GM23338 (cell line): ENCODE results near the gene KIF2A. TPM values are rescaled to one million over a fixed set of nuclear protein-coding genes. Genes with fewer than 3 reads are reported as not detected.

ENCODE experiments used
- ATAC-seq: fragments of 200-7000 bp; cut with Tn5 transposase; 3 replicates; pipeline ENCODE4 v1.9.1; 2020
- DNase-seq: peaks from one replicate; pipeline ENCODE4 v3.0.0-alpha.2; 2015; ENCODE audit warnings: low spot score
- H2AFZ ChIP-seq: fragments of 200-600 bp; sonication (generic); 2 replicates; pipeline ENCODE4 v1.8.0; 2016; ENCODE audit warnings: antibody characterized with exemption, mild to moderate bottlenecking, moderate library complexity
- H3F3A ChIP-seq: fragments of 200-600 bp; sonication (generic); replicated peaks from 2 replicates; pipeline ENCODE4 v1.8.0; 2017; ENCODE audit warnings: antibody characterized with exemption, mixed run types, low read depth
- H3K27ac ChIP-seq: fragments of 200-600 bp; sonication (generic); 2 replicates; pipeline ENCODE4 v1.6.1; 2016; ENCODE audit warnings: low read depth
- H3K27me3 ChIP-seq: fragments of 200-600 bp; sonication (generic); 2 replicates; pipeline ENCODE4 v1.8.0; 2016; ENCODE audit warnings: mild to moderate bottlenecking, mixed run types, moderate library complexity; ENCODE audit not compliant: insufficient read depth
- H3K36me3 ChIP-seq: fragments of 200-600 bp; sonication (generic); 2 replicates; pipeline ENCODE4 v1.8.0; 2016; ENCODE audit warnings: mild to moderate bottlenecking; ENCODE audit not compliant: insufficient read depth
- H3K4me1 ChIP-seq: fragments of 200-600 bp; sonication (generic); 2 replicates; pipeline ENCODE4 v1.8.0; 2016; ENCODE audit warnings: mild to moderate bottlenecking, moderate library complexity; ENCODE audit not compliant: insufficient read depth
- H3K4me2 ChIP-seq: fragments of 200-600 bp; sonication (generic); 2 replicates; pipeline ENCODE4 v1.7.1; 2017; ENCODE audit warnings: mixed run types
- H3K4me3 ChIP-seq: fragments of 200-600 bp; sonication (generic); 2 replicates; pipeline ENCODE4 v1.6.1; 2016; ENCODE audit warnings: mixed run types
- H3K79me2 ChIP-seq: fragments of 200-600 bp; sonication (generic); replicated peaks from 2 replicates; pipeline ENCODE4 v1.8.0; 2017; ENCODE audit warnings: mild to moderate bottlenecking; ENCODE audit not compliant: insufficient read depth
- H3K9me2 ChIP-seq: fragments of 200-600 bp; sonication (generic); 2 replicates; pipeline ENCODE4 v1.8.0; 2017; ENCODE audit not compliant: insufficient read depth
- H4K20me1 ChIP-seq: fragments of 200-600 bp; sonication (generic); replicated peaks from 2 replicates; pipeline ENCODE4 v1.8.0; 2017; ENCODE audit warnings: mild to moderate bottlenecking; ENCODE audit not compliant: insufficient read depth
- H3K27ac Mint-ChIP-seq: 2 replicates; pipeline ENCODE4 v1.8.0; 2020; ENCODE audit warnings: inconsistent platforms, mild to moderate bottlenecking, moderate library complexity, mixed read lengths
- H3K27me3 Mint-ChIP-seq: 3 replicates; pipeline ENCODE4 v1.8.0; 2022; ENCODE audit warnings: low read depth, mild to moderate bottlenecking, moderate library complexity, mixed read lengths, inconsistent platforms; ENCODE audit not compliant: insufficient read depth, poor library complexity
- H3K36me3 Mint-ChIP-seq: 3 replicates; pipeline ENCODE4 v1.8.0; 2021; ENCODE audit warnings: low read depth, mild to moderate bottlenecking, inconsistent platforms, moderate library complexity, mixed read lengths
- H3K4me1 Mint-ChIP-seq: 3 replicates; pipeline ENCODE4 v1.8.0; 2020; ENCODE audit warnings: mild to moderate bottlenecking, inconsistent platforms, mixed read lengths
- H3K4me3 Mint-ChIP-seq: 3 replicates; pipeline ENCODE4 v1.8.0; 2021; ENCODE audit warnings: moderate library complexity, mild to moderate bottlenecking, inconsistent platforms, mixed read lengths
- H3K9me3 Mint-ChIP-seq: 3 replicates; pipeline ENCODE4 v1.8.0; 2020; ENCODE audit warnings: moderate library complexity, mild to moderate bottlenecking, inconsistent platforms, mixed read lengths
- CREB1 ChIP-seq: fragments of 250-450 bp; sonication (Bioruptor Pico); IDR thresholded peaks from 2 replicates; pipeline ENCODE4 v1.5.0; 2020; ENCODE audit warnings: low read depth, mild to moderate bottlenecking, moderate library complexity
- CTCF ChIP-seq, 2 experiments: fragments of 200-600 bp in 1 of 2; sonication (generic) in 1 of 2; conservative IDR thresholded peaks; 2 replicates each; pipeline versions ENCODE4 v1.5.1 to v1.6.1; 2016 to 2017; ENCODE audit warnings: antibody characterized with exemption in 2 of 2, low read depth in 2 of 2, mild to moderate bottlenecking in 2 of 2, moderate library complexity in 1 of 2
- EZH2 ChIP-seq: fragments of 200-600 bp; sonication (generic); IDR thresholded peaks from one replicate; pipeline ENCODE4 v1.8.0; 2017; ENCODE audit warnings: antibody characterized with exemption, mild to moderate bottlenecking, low read depth; ENCODE audit not compliant: unreplicated experiment
- EZH2phosphoT487 ChIP-seq: fragments of 200-600 bp; sonication (generic); IDR thresholded peaks from one replicate; pipeline ENCODE4 v1.8.1; 2018; ENCODE audit warnings: antibody characterized with exemption; ENCODE audit not compliant: unreplicated experiment
- JUNB ChIP-seq: IDR thresholded peaks from one replicate; pipeline ENCODE4 v1.6.1; 2016; ENCODE audit warnings: antibody characterized with exemption; ENCODE audit not compliant: unreplicated experiment
- NANOG ChIP-seq: IDR thresholded peaks from 2 replicates; pipeline ENCODE4 v1.6.1; 2016; ENCODE audit warnings: antibody characterized with exemption, borderline replicate concordance
- POLR2AphosphoS5 ChIP-seq: IDR thresholded peaks from 2 replicates; pipeline ENCODE4 v1.6.1; 2016; ENCODE audit warnings: antibody characterized with exemption, low read depth
- STAT1 ChIP-seq: IDR thresholded peaks from one replicate; pipeline ENCODE4 v1.6.1; 2016; ENCODE audit warnings: antibody characterized with exemption; ENCODE audit not compliant: unreplicated experiment
- ZNF114 ChIP-seq: fragments of 250-450 bp; sonication (Bioruptor Pico); IDR thresholded peaks from 2 replicates; pipeline ENCODE4 v1.5.0; 2020; ENCODE audit warnings: mild to moderate bottlenecking, moderate library complexity
- ZNF331 ChIP-seq: fragments of 250-450 bp; sonication (Bioruptor Pico); IDR thresholded peaks from 2 replicates; pipeline ENCODE4 v1.5.0; 2020; ENCODE audit warnings: low read depth, mild to moderate bottlenecking, moderate library complexity
- polyA plus RNA-seq: library from polyadenylated mRNA; unstranded; fragments of >200 nt; fragmentation: Nextera tagmentation; extraction: Ambion mirVana; gene quantifications from 2 replicates; pipeline ENCODE4 v1.2.1, GENCODE V29; 2016
- total RNA-seq: library from RNA; depleted of rRNA; stranded (reverse); fragments of >200 nt; shearing (Covaris generic); gene quantifications from 2 replicates; pipeline ENCODE4 v1.2.3, GENCODE V29; 2014
- TF ChIP-seq, protein P1 (sequence below): IDR thresholded peaks from 2 replicates; pipeline ENCODE4 v1.6.1; 2016; ENCODE audit warnings: antibody characterized with exemption
- TF ChIP-seq, protein P2 (sequence below): IDR thresholded peaks from one replicate; pipeline ENCODE4 v1.6.1; 2018; ENCODE audit warnings: antibody characterized with exemption; ENCODE audit not compliant: unreplicated experiment
- TF ChIP-seq, protein P3 (sequence below): fragments of 250-450 bp; sonication (Bioruptor Pico); IDR thresholded peaks from 2 replicates; pipeline ENCODE4 v1.5.0; 2020; ENCODE audit warnings: mild to moderate bottlenecking, moderate library complexity

The KIF2A gene
- total and polyA plus RNA-seq, 2 experiments from 2014 or later, result 120 to 122 TPM

DNA sequence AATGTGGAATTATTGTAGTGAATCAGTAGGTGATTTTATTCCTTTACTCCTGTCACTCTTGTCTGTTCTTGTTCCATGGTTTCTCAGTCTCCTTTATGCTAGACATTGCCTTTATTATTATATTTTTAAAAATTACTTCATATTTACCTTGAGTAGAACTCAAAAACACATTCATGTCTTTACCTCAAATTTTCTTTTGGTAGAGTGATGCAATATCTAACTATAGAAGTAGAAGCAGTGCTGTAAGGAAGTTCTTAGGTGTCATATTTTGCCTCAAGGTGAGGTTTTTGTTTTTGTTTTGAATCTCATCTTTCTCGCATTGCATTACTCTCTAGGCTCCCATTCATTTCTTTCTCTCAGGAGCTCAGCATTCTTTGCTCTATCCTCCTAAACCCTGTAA is 118.8 kb downstream of the KIF2A start:
- Histone ChIP-seq H3K9me2 (no peaks in the 10 kb centered on the region), H3K79me2 (peaks cover 98% of the 10 kb centered on the region), H3F3A (no peaks in the 10 kb centered on the region), H3K4me1 (no peaks in the 10 kb centered on the region), H3K27me3 (no peaks in the 10 kb centered on the region), H2AFZ (no peak overlapping the region), H3K4me3 (no peak overlapping the region), H3K4me2 (no peak overlapping the region), H3K27ac (no peak overlapping the region), H4K20me1 (peaks cover 24% of the 10 kb centered on the region), H3K36me3 (no peaks in the 10 kb centered on the region)
- H3K36me3 Mint-ChIP-seq, result peaks cover 9% of the 10 kb centered on the region; the same call in 2 of the 3 replicates
- H3K4me1 Mint-ChIP-seq, result peaks cover 2% of the 10 kb centered on the region
- H3K27me3 Mint-ChIP-seq, result no peaks in the 10 kb centered on the region
- no peak for DNase-seq
- H3K4me3 Mint-ChIP-seq, result no peak overlapping the region
- no peak for ATAC-seq
- TF ChIP-seq EZH2phosphoT487 (no peak), NANOG (no peak), JUNB (no peak), POLR2AphosphoS5 (no peak), ZNF331 (CRISPR knock-in tag) (no peak), CTCF (conservative IDR thresholded peaks at IDR 0.05; ENCODE audit: low read depth in 2 of 2) (no peak), STAT1 (no peak), CREB1 (CRISPR knock-in tag) (no peak), ZNF114 (no peak), EZH2 (no peak)
- TF ChIP-seq, protein P1, sequence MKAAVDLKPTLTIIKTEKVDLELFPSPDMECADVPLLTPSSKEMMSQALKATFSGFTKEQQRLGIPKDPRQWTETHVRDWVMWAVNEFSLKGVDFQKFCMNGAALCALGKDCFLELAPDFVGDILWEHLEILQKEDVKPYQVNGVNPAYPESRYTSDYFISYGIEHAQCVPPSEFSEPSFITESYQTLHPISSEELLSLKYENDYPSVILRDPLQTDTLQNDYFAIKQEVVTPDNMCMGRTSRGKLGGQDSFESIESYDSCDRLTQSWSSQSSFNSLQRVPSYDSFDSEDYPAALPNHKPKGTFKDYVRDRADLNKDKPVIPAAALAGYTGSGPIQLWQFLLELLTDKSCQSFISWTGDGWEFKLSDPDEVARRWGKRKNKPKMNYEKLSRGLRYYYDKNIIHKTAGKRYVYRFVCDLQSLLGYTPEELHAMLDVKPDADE, result no peak
- TF ChIP-seq, protein P2, sequence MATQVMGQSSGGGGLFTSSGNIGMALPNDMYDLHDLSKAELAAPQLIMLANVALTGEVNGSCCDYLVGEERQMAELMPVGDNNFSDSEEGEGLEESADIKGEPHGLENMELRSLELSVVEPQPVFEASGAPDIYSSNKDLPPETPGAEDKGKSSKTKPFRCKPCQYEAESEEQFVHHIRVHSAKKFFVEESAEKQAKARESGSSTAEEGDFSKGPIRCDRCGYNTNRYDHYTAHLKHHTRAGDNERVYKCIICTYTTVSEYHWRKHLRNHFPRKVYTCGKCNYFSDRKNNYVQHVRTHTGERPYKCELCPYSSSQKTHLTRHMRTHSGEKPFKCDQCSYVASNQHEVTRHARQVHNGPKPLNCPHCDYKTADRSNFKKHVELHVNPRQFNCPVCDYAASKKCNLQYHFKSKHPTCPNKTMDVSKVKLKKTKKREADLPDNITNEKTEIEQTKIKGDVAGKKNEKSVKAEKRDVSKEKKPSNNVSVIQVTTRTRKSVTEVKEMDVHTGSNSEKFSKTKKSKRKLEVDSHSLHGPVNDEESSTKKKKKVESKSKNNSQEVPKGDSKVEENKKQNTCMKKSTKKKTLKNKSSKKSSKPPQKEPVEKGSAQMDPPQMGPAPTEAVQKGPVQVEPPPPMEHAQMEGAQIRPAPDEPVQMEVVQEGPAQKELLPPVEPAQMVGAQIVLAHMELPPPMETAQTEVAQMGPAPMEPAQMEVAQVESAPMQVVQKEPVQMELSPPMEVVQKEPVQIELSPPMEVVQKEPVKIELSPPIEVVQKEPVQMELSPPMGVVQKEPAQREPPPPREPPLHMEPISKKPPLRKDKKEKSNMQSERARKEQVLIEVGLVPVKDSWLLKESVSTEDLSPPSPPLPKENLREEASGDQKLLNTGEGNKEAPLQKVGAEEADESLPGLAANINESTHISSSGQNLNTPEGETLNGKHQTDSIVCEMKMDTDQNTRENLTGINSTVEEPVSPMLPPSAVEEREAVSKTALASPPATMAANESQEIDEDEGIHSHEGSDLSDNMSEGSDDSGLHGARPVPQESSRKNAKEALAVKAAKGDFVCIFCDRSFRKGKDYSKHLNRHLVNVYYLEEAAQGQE, result no peak
- TF ChIP-seq, protein P3, sequence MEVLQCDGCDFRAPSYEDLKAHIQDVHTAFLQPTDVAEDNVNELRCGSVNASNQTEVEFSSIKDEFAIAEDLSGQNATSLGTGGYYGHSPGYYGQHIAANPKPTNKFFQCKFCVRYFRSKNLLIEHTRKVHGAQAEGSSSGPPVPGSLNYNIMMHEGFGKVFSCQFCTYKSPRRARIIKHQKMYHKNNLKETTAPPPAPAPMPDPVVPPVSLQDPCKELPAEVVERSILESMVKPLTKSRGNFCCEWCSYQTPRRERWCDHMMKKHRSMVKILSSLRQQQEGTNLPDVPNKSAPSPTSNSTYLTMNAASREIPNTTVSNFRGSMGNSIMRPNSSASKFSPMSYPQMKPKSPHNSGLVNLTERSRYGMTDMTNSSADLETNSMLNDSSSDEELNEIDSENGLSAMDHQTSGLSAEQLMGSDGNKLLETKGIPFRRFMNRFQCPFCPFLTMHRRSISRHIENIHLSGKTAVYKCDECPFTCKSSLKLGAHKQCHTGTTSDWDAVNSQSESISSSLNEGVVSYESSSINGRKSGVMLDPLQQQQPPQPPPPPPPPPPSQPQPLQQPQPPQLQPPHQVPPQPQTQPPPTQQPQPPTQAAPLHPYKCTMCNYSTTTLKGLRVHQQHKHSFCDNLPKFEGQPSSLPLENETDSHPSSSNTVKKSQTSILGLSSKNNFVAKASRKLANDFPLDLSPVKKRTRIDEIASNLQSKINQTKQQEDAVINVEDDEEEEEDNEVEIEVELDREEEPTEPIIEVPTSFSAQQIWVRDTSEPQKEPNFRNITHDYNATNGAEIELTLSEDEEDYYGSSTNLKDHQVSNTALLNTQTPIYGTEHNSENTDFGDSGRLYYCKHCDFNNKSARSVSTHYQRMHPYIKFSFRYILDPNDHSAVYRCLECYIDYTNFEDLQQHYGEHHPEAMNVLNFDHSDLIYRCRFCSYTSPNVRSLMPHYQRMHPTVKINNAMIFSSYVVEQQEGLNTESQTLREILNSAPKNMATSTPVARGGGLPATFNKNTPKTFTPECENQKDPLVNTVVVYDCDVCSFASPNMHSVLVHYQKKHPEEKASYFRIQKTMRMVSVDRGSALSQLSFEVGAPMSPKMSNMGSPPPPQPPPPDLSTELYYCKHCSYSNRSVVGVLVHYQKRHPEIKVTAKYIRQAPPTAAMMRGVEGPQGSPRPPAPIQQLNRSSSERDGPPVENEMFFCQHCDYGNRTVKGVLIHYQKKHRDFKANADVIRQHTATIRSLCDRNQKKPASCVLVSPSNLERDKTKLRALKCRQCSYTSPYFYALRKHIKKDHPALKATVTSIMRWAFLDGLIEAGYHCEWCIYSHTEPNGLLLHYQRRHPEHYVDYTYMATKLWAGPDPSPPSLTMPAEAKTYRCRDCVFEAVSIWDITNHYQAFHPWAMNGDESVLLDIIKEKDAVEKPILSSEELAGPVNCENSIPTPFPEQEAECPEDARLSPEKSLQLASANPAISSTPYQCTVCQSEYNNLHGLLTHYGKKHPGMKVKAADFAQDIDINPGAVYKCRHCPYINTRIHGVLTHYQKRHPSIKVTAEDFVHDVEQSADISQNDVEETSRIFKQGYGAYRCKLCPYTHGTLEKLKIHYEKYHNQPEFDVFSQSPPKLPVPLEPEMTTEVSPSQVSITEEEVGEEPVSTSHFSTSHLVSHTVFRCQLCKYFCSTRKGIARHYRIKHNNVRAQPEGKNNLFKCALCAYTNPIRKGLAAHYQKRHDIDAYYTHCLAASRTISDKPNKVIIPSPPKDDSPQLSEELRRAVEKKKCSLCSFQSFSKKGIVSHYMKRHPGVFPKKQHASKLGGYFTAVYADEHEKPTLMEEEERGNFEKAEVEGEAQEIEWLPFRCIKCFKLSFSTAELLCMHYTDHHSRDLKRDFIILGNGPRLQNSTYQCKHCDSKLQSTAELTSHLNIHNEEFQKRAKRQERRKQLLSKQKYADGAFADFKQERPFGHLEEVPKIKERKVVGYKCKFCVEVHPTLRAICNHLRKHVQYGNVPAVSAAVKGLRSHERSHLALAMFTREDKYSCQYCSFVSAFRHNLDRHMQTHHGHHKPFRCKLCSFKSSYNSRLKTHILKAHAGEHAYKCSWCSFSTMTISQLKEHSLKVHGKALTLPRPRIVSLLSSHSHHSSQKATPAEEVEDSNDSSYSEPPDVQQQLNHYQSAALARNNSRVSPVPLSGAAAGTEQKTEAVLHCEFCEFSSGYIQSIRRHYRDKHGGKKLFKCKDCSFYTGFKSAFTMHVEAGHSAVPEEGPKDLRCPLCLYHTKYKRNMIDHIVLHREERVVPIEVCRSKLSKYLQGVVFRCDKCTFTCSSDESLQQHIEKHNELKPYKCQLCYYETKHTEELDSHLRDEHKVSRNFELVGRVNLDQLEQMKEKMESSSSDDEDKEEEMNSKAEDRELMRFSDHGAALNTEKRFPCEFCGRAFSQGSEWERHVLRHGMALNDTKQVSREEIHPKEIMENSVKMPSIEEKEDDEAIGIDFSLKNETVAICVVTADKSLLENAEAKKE (CRISPR knock-in tag), result no peak
- peak overlapping the region; percentile 82; the same call in 1 of the 2 replicates for H3K27ac Mint-ChIP-seq
- no peaks in the 10 kb centered on the region for H3K9me3 Mint-ChIP-seq
